ENCODE results near the gene DHRS7C.

DHRS7C gene

DNA sequence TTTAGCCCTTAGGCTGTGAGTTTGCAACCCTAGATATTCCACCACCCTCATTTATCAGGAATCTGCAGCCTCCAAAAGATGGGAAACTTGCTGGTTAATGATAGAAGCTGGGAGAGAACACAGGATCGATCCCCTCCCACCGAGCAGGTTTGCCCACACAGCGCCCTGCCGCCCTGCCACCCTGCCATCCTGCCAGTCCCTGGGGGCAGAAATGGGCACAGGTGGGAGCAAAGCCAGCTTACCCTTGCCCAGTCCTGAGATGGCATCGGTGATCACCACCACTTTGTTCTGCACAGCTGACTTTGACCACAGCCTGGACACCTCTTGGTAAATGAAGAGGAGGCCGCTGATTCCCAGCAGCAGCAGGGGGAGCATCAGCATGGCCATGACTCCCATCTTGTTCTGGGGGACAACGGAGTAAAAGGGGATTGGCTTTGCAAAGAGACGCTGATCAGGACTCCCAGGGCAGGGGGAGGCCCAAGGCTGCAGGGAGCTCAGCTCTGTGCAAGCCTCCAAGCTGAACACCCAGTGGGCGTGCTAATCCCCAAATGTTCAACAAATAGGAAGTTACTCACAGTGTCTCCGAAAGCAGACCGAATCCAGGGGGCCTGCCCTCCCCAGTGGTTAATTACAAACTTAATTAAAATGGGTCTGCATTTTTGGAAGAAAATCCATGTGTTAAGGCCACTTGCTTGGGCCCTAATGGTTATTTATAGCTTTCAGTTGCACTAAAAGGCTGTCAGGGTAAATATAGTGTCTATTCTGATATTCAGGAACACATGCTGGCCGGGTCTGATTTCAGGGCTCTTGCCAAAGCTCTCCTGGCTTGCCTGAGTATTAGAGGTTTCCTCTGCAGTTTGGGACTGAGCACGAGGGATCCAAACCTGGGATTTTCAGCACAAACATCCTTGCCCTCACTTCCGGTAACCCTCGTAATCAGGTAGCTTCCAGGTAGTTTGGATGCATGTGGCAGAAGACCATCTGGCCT, at the start of gene DHRS7C:
TSS of gene DHRS7C (minus strand) at position 704 of the 988 bp plus-strand sequence. CDS start at position 396, 308 bp downstream.
- no peak for TF ChIP-seq POLR2A (IDR thresholded peaks at IDR 0.05; ENCODE audit: extremely low read depth, insufficient read length)
- TF ChIP-seq MAX (IDR thresholded peaks at IDR 0.05; ENCODE audit: low read depth, low read length), result no peak
- TF ChIP-seq CTCF (IDR thresholded peaks at IDR 0.05; ENCODE audit: low read depth, low read length), result no peak
- no peak for TF ChIP-seq MYC (IDR thresholded peaks at IDR 0.05; ENCODE audit: low read depth, low read length)
- H3K4me3 ChIP-seq (ENCODE audit: low read depth, low read length), result no peak within 1 kb of the TSS
- no peak for DNase-seq (ENCODE audit: low read depth)

DNA sequence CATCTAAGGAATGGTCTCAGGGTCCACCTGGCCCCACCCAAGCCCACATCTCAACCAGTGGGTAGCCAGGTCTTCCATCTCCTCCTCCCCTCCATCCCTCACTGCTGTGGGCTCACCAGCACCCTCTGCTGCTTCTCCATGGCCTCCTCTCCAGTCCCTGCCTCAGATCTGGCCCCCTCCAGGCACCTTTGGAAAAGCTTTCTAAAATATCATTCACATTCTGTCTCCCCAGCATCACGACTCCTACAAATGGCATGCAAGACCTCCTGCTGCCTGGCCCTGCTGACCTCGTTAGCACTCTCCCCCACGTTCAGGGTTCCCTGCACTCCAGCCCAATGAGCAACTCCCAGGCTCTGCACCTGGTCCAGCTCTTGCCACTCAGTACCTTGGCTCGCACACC, 48.0 kb upstream of the DHRS7C start:
- TF ChIP-seq MAX (IDR thresholded peaks at IDR 0.05; ENCODE audit: low read depth, low read length) (no peak), CTCF (IDR thresholded peaks at IDR 0.05; ENCODE audit: low read depth, low read length) (no peak), POLR2A (IDR thresholded peaks at IDR 0.05; ENCODE audit: extremely low read depth, insufficient read length) (no peak), MYC (IDR thresholded peaks at IDR 0.05; ENCODE audit: low read depth, low read length) (no peak)
- H3K4me3 ChIP-seq (ENCODE audit: low read depth, low read length), result no peak overlapping the region
- DNase-seq (ENCODE audit: low read depth), result no peak

GRCh38 chr17:9837551-9838471, 46.4 kb upstream of the DHRS7C start:
- TF ChIP-seq MAX (IDR thresholded peaks at IDR 0.05; ENCODE audit: low read depth, low read length) (no peak), CTCF (IDR thresholded peaks at IDR 0.05; ENCODE audit: low read depth, low read length) (no peak), POLR2A (IDR thresholded peaks at IDR 0.05; ENCODE audit: extremely low read depth, insufficient read length) (no peak), MYC (IDR thresholded peaks at IDR 0.05; ENCODE audit: low read depth, low read length) (no peak)
- DNase-seq (ENCODE audit: low read depth), result no peak
- H3K4me3 ChIP-seq (ENCODE audit: low read depth, low read length), result no peak overlapping the region

GRCh38 chr17:9833922-9834321, 42.5 kb upstream of the DHRS7C start:
- DNase-seq (ENCODE audit: low read depth), result no peak
- no peak overlapping the region for H3K4me3 ChIP-seq (ENCODE audit: low read depth, low read length)
- TF ChIP-seq MAX (IDR thresholded peaks at IDR 0.05; ENCODE audit: low read depth, low read length) (no peak), MYC (IDR thresholded peaks at IDR 0.05; ENCODE audit: low read depth, low read length) (no peak), POLR2A (IDR thresholded peaks at IDR 0.05; ENCODE audit: extremely low read depth, insufficient read length) (no peak), CTCF (IDR thresholded peaks at IDR 0.05; ENCODE audit: low read depth, low read length) (no peak)

DNA sequence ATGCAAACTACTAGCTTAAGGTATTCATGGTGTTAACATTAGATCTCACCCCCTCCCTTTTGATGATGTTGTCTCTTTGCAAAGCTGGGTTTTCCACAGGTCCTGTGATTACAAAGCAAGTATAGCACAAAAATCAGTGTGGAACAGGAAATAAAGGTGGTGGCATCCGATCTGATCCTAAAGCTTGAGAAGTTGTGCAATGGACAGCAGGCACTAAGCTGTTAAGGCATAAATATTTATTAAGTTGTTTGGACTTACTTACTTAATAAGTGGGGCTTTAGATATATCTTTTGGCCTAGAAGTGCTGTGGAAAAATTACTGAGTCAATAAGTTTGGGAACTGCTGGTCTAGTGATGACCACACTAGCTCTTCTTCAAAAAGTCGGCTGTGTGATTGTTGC, 39.3 kb upstream of the DHRS7C start:
- TF ChIP-seq CTCF (IDR thresholded peaks at IDR 0.05; ENCODE audit: low read depth, low read length) (no peak), MYC (IDR thresholded peaks at IDR 0.05; ENCODE audit: low read depth, low read length) (no peak), POLR2A (IDR thresholded peaks at IDR 0.05; ENCODE audit: extremely low read depth, insufficient read length) (no peak), MAX (IDR thresholded peaks at IDR 0.05; ENCODE audit: low read depth, low read length) (no peak)

More for the DNA sequence above, 39.3 kb upstream of the DHRS7C start:
- H3K4me3 ChIP-seq (ENCODE audit: low read depth, low read length), result no peak overlapping the region
- DNase-seq (ENCODE audit: low read depth), result no peak
